ENCODE measurements around the gene CHEK1. TPM values are rescaled to one million over a fixed set of nuclear protein-coding genes. Genes with fewer than 3 reads are reported as not detected.
A peak's percentile ranks its signal among the peaks of the same experiment; 100 is the strongest.

CHEK1 gene
- total and polyA plus RNA-seq, 9 of the 15 experiments (the other 6 are each of a cell fraction or from before 2014, with no cell fraction given): 62.6 to 108 (median 87.5) TPM

- TF ChIP-seq ZNF224 (CRISPR knock-in tag; IDR thresholded peaks at IDR 0.05) (0 out of 2 replicates have a peak, but pooled peaks have one; percentile 22), ZNF511 (CRISPR knock-in tag; IDR thresholded peaks at IDR 0.05) (peak; percentile 90), SETDB1 (IDR thresholded peaks at IDR 0.05; ENCODE audit: low read length) (no peak), ZNF431 (CRISPR knock-in tag; IDR thresholded peaks at IDR 0.05) (no peak), ZNF12 (CRISPR knock-in tag; IDR thresholded peaks at IDR 0.05) (no peak), LEF1 (IDR thresholded peaks at IDR 0.05) (no peak; the same call in none of the 2 replicates), ZNF23 (CRISPR knock-in tag; IDR thresholded peaks at IDR 0.05) (no peak), MBD2 (IDR thresholded peaks at IDR 0.05; ENCODE audit: borderline replicate concordance, low read depth) (peak; percentile 69), TGIF2 (CRISPR knock-in tag; IDR thresholded peaks at IDR 0.05) (no peak), CBX5 (IDR thresholded peaks at IDR 0.05; ENCODE audit: borderline replicate concordance, low read depth) (no peak), PURB (CRISPR knock-in tag; IDR thresholded peaks at IDR 0.05; ENCODE audit: low read depth) (no peak), FOXM1 (IDR thresholded peaks at IDR 0.05; ENCODE audit: low read depth) (no peak), FOXM1 (CRISPR knock-in tag; IDR thresholded peaks at IDR 0.05; ENCODE audit: low read depth) (no peak), E2F5 (CRISPR knock-in tag; IDR thresholded peaks at IDR 0.05) (peak; percentile 96), ZNF766 (CRISPR knock-in tag; conservative IDR thresholded peaks at IDR 0.05) (peak; percentile 80), U2AF1 (optimal IDR thresholded peaks at IDR 0.05; ENCODE audit: low read depth, low read length) (no peak), EP300 (IDR thresholded peaks at IDR 0.05; ENCODE audit: low read length) (no peak), ZNF197 (CRISPR knock-in tag; IDR thresholded peaks at IDR 0.05; ENCODE audit: low read depth) (peak; percentile 80; the same call in 1 of the 2 replicates), SREBF2 (CRISPR knock-in tag; IDR thresholded peaks at IDR 0.05) (no peak), ZFX (CRISPR knock-in tag; IDR thresholded peaks at IDR 0.05) (peak; percentile 98), SMAD3 (CRISPR knock-in tag; conservative IDR thresholded peaks at IDR 0.05) (no peak)
- TF ChIP-seq, protein P1, sequence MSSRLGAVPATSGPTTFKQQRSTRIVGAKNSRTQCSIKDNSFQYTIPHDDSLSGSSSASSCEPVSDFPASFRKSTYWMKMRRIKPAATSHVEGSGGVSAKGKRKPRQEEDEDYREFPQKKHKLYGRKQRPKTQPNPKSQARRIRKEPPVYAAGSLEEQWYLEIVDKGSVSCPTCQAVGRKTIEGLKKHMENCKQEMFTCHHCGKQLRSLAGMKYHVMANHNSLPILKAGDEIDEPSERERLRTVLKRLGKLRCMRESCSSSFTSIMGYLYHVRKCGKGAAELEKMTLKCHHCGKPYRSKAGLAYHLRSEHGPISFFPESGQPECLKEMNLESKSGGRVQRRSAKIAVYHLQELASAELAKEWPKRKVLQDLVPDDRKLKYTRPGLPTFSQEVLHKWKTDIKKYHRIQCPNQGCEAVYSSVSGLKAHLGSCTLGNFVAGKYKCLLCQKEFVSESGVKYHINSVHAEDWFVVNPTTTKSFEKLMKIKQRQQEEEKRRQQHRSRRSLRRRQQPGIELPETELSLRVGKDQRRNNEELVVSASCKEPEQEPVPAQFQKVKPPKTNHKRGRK (tag; IDR thresholded peaks at IDR 0.05): no peak
- TF ChIP-seq, protein P2, sequence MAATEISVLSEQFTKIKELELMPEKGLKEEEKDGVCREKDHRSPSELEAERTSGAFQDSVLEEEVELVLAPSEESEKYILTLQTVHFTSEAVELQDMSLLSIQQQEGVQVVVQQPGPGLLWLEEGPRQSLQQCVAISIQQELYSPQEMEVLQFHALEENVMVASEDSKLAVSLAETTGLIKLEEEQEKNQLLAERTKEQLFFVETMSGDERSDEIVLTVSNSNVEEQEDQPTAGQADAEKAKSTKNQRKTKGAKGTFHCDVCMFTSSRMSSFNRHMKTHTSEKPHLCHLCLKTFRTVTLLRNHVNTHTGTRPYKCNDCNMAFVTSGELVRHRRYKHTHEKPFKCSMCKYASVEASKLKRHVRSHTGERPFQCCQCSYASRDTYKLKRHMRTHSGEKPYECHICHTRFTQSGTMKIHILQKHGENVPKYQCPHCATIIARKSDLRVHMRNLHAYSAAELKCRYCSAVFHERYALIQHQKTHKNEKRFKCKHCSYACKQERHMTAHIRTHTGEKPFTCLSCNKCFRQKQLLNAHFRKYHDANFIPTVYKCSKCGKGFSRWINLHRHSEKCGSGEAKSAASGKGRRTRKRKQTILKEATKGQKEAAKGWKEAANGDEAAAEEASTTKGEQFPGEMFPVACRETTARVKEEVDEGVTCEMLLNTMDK (IDR thresholded peaks at IDR 0.05; ENCODE audit: borderline replicate concordance, insufficient read depth, low read depth, low read length, poor library complexity, severe bottlenecking): peak; percentile 82
- TF ChIP-seq, protein P3, sequence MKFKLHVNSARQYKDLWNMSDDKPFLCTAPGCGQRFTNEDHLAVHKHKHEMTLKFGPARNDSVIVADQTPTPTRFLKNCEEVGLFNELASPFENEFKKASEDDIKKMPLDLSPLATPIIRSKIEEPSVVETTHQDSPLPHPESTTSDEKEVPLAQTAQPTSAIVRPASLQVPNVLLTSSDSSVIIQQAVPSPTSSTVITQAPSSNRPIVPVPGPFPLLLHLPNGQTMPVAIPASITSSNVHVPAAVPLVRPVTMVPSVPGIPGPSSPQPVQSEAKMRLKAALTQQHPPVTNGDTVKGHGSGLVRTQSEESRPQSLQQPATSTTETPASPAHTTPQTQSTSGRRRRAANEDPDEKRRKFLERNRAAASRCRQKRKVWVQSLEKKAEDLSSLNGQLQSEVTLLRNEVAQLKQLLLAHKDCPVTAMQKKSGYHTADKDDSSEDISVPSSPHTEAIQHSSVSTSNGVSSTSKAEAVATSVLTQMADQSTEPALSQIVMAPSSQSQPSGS (CRISPR knock-in tag; IDR thresholded peaks at IDR 0.05): no peak
Measured at GRCh38 chr11:125625630-125626287, 796 bp downstream of the CHEK1 start (continued).
